Measurements from ENCODE around the gene EHD2. TPM values are rescaled to one million over a fixed set of nuclear protein-coding genes. Genes with fewer than 3 reads are reported as not detected.
A peak's percentile ranks its signal among the peaks of the same experiment; 100 is the strongest.

The EHD2 gene
- total RNA-seq, 4 donors from 2014 or later, result 149 to 383 (median 159) TPM

- no peak for TF ChIP-seq POLR2A (IDR thresholded peaks at IDR 0.05)
- no peak for TF ChIP-seq EP300 (IDR thresholded peaks at IDR 0.05)
- TF ChIP-seq POLR2AphosphoS5 (IDR thresholded peaks at IDR 0.05), result no peak
- TF ChIP-seq CTCF (IDR thresholded peaks at IDR 0.05), result no peak
- Histone ChIP-seq H3K27me3 (no peaks in the 10 kb centered on the region), H3K36me3 (peaks cover 0 to 54% of the 10 kb centered on the region in 2 donors)
These were observed 22.1 kb upstream of the EHD2 start for GRCh38 chr19:47691090-47691489.

GRCh38 chr19:47691782-47692181 lies 21.4 kb upstream of the EHD2 start:
- Histone ChIP-seq H3K4me1 (no peaks in the 10 kb centered on the region), H3K27me3 (no peaks in the 10 kb centered on the region), H3K4me3 (no peak overlapping the region), H3K36me3 (peaks cover 0 to 55% of the 10 kb centered on the region in 2 donors), H3K9me3 (no peaks in the 10 kb centered on the region), H3K27ac (no peak overlapping the region)
- no peak for ATAC-seq
- WGBS, 2 donors (ENCODE audit: low coverage in 1 of 2), result 76 to 94% methylated on average over 4 to 7 of the region's 7 CpGs
- TF ChIP-seq POLR2A (IDR thresholded peaks at IDR 0.05) (no peak), CTCF (IDR thresholded peaks at IDR 0.05) (no peak), EP300 (IDR thresholded peaks at IDR 0.05) (no peak), POLR2AphosphoS5 (IDR thresholded peaks at IDR 0.05) (no peak)

More at GRCh38 chr19:47691090-47691489, 22.1 kb upstream of the EHD2 start:
- no peak for ATAC-seq
- no peaks in the 10 kb centered on the region for H3K9me3 ChIP-seq
- H3K4me1 ChIP-seq, result no peaks in the 10 kb centered on the region
- H3K4me3 ChIP-seq, result no peak overlapping the region
- no peak overlapping the region for H3K27ac ChIP-seq
- 82 to 98% methylated on average over 1 to 4 of the region's 5 CpGs for WGBS, 2 donors (ENCODE audit: low coverage in 1 of 2)

DNA sequence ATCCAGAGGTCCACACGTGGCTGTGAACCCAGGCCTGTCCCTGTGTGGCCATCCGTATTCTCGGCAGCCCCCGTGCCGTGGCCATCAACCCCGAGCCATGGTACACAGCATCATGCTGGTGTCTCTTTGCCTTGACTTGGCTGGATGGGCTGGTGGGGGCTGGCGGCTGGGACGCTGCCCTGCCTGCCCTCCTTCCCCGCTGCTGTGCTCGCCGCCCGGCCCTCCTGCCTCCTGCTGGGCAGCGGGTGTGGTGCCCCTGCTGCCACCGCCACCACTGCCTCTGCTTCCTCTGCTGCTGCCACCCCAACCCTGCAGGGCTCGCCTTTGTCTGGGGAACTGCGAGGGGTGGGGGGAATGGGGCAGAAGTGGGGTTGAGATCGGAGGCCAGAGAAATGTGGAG lies 19.7 kb upstream of the EHD2 start:
- Histone ChIP-seq H3K27ac (no peak overlapping the region), H3K36me3 (peaks cover 0 to 58% of the 10 kb centered on the region in 2 donors)
- TF ChIP-seq CTCF (IDR thresholded peaks at IDR 0.05), result no peak
- no peak for TF ChIP-seq POLR2AphosphoS5 (IDR thresholded peaks at IDR 0.05)
- no peak for TF ChIP-seq POLR2A (IDR thresholded peaks at IDR 0.05)

GRCh38 chr19:47693903-47694302 lies 19.3 kb upstream of the EHD2 start:
- Histone ChIP-seq H3K4me1 (peaks cover 0 to 15% (median 0%) of the 10 kb centered on the region in 3 donors), H3K9me3 (no peaks in the 10 kb centered on the region), H3K4me3 (no peak overlapping the region), H3K36me3 (peaks cover 0 to 60% of the 10 kb centered on the region in 2 donors), H3K27me3 (no peaks in the 10 kb centered on the region), H3K27ac (no peak overlapping the region)
- 40% methylated on average over 1 of the region's 14 CpGs; no CpG with 5 or more reads in 1 of the 2 donors for WGBS, 2 donors (ENCODE audit: low coverage in 1 of 2)
- TF ChIP-seq EP300 (IDR thresholded peaks at IDR 0.05), result no peak
- ATAC-seq, result no peak

More for the DNA sequence above, 19.7 kb upstream of the EHD2 start:
- no peak for ATAC-seq
- no peaks in the 10 kb centered on the region for H3K9me3 ChIP-seq
- H3K4me3 ChIP-seq, result no peak overlapping the region
- peaks cover 0 to 11% (median 0%) of the 10 kb centered on the region in 3 donors for H3K4me1 ChIP-seq
- WGBS, 2 donors (ENCODE audit: low coverage in 1 of 2), result 40% methylated on average over 1 of the region's 17 CpGs; no CpG with 5 or more reads in 1 of the 2 donors
- H3K27me3 ChIP-seq, result no peaks in the 10 kb centered on the region

DNA sequence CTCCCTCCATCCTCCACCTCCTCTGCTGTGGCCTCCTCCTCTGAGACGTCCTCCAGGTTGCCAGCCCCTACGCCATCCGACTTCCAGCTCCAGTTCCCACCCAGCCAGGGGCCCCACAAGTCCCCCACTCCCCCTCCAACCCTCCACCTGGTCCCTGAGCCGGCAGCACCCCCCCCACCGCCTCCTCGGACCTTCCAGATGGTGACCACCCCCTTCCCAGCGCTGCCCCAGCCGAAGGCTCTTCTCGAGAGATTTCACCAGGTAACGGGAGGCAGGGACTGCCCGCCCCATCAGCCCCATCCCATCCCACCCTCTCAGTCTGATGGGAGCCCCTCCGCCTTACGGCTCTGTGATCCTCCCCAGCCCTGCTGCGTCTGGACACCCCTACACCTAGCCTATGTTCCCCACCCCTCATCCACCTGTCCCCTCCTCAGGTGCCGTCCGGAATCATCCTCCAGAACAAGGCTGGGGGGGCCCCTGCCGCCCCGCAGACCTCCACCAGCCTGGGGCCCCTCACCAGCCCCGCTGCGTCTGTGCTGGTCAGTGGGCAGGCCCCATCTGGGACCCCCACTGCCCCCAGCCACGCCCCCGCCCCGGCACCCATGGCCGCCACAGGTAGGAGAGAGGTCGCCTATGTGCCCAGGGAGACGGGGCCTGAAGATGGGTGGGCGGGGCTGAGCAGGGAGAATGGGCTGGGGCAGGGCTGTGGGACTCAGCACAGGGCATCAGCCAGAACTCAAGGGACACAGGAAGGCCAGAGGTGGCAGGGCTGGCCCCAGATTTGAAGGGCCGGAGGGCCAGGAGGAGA lies 18.6 kb upstream of the EHD2 start:
- H3K27ac ChIP-seq, result peak overlapping the region in 1 of 4 donors; percentile 23
- H3K4me3 ChIP-seq, result no peak overlapping the region
- H3K27me3 ChIP-seq, result no peaks in the 10 kb centered on the region
- ATAC-seq, result no peak
- WGBS, 2 donors (ENCODE audit: low coverage in 1 of 2), result 76% methylated on average over 3 of the region's 28 CpGs; no CpG with 5 or more reads in 1 of the 2 donors
- TF ChIP-seq CTCF (IDR thresholded peaks at IDR 0.05), result no peak
- no peak for TF ChIP-seq EP300 (IDR thresholded peaks at IDR 0.05)
- no peak for TF ChIP-seq POLR2A (IDR thresholded peaks at IDR 0.05)
- TF ChIP-seq POLR2AphosphoS5 (IDR thresholded peaks at IDR 0.05), result no peak
- no peaks in the 10 kb centered on the region for H3K9me3 ChIP-seq
- H3K4me1 ChIP-seq, result peaks cover 0 to 20% (median 0%) of the 10 kb centered on the region in 3 donors
- peaks cover 0 to 67% of the 10 kb centered on the region in 2 donors for H3K36me3 ChIP-seq

All from gastroesophageal sphincter (tissue), 4 donors.